D721Med (cell line): ENCODE results near the gene PEX11G.

Source experiments
- DNase-seq: peaks from one replicate; pipeline ENCODE4 v3.0.0; 2011; ENCODE audit warnings: low spot score; ENCODE audit not compliant: insufficient read length
- FAIRE-seq: peaks from 2 replicates; lab custom pipeline; 2011; peaks lifted over from hg19 to GRCh38; lab: Jason Lieb, UNC
- CTCF ChIP-seq: IDR thresholded peaks from 2 replicates; pipeline ENCODE4 v1.5.1; 2012; ENCODE audit warnings: mild to moderate bottlenecking, control low read depth; ENCODE audit not compliant: insufficient read depth; ENCODE audit errors: missing control alignments

Gene PEX11G

GRCh38 chr19:7461841-7462629 is 26.8 kb downstream of the PEX11G start:
- TF ChIP-seq CTCF, result no peak
- DNase-seq (no peak), FAIRE-seq (no peak)

GRCh38 chr19:7460562-7460966 is 28.3 kb downstream of the PEX11G start:
- no peak for DNase-seq
- FAIRE-seq, result no peak
- no peak for TF ChIP-seq CTCF

- no peak for FAIRE-seq
Measured at GRCh38 chr19:7459773-7460172, 29.1 kb downstream of the PEX11G start.

DNA sequence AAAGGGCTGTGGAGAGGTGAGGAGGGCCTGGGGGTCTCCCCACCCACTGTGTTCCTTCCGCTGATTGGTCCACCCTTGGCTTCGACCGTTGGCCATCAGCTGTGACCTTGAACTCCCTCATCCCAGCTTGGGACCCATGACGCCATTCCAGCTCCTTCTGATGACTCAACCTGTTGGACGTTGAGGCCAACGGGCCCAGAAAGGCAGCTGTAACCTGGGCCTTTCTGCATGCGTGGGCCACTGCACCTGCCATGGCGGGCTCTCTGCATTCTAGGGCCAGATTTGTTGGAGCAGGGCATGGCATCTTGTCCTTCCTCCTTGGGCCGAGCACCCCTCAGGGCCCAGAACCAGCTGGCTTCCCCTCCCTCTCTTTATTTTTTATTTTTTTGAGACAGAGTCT is 30.2 kb downstream of the PEX11G start:
- TF ChIP-seq CTCF, result no peak
- FAIRE-seq (no peak), DNase-seq (no peak)

More at GRCh38 chr19:7459773-7460172, 29.1 kb downstream of the PEX11G start:
- no peak for DNase-seq
- TF ChIP-seq CTCF, result no peak

DNA sequence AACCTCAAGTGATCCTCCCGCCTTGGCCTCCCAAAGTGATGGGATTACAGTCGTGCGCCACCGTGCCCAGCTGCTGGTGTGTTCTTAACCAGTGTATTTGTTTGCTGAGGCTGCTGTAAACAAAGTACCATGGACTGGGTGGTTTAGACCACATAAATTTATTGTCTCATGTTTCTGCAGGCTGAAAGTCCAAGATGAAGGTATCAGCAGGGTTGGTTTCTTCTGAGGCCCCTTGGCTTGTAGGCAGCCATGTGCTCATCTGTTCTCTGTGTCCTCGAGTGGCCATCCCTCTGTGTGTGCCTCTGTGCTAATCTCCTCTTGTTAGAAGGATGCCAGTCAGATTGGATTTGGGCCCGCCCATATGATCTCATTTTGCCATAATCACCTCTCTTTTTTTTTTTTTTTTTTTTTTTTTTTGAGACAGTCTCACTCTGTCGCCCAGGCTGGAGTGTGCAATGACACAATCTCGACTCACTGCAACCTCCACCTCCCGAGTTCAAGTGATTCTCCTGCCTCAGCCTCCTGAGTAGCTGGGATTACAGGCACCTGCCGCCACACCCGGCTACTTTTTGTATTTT is 31.8 kb downstream of the PEX11G start:
- no peak for DNase-seq
- TF ChIP-seq CTCF, result no peak
- FAIRE-seq, result no peak

GRCh38 chr19:7455600-7456296 is 33.1 kb downstream of the PEX11G start:
- no peak for TF ChIP-seq CTCF
- DNase-seq (no peak), FAIRE-seq (no peak)

DNA sequence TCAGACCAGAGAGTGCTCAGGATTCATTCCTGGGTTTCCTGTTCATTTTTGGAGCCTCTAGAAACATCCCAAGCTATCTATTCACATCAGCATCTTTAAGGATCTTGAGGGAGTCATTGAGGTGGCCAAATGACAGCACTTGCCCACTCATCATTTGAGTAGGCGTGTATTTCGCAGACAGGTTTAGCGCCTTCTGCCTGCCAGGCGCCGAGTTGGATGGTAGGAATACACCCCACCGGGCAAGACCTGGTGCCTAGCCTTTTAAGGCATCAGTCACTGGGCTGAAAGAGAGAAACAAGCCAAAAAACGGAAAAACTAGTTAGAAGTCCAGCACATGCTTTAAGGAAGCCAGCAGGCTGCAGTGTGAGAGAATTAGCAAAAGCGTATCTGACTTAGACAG is 33.8 kb downstream of the PEX11G start:
- FAIRE-seq (no peak), DNase-seq (no peak)
- no peak for TF ChIP-seq CTCF
